ENCODE measurements around the gene EPS15.

DNA sequence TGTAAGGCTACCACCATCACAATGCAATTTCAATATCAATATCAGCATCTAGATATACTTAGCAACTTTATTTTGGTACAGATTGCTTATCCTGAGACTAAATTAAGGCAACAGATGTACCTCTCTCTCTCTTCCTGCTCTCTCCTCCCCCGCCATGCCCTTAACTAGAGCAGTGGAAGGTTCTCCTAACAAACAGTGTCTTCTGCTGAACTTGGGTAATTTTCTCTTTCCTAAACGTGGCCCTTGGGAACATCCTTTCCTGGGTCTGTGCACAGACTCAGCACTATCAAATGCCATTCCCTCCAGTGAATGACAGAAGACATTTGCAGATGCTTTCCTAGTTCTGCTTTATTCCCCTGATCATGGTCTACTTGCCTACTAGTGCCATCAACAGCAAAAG, 103.1 kb downstream of the EPS15 start:
- TF ChIP-seq EZH2phosphoT487 (IDR thresholded peaks at IDR 0.05; ENCODE audit: insufficient read depth, low read depth): no peak
- no peak for TF ChIP-seq EZH2 (IDR thresholded peaks at IDR 0.05; ENCODE audit: insufficient read depth, poor library complexity, severe bottlenecking)

All from GM23248 (cell line).